Neural progenitor cell (in vitro differentiated cells): ENCODE data around the gene RNH1. TPM values are rescaled to one million over a fixed set of nuclear protein-coding genes. Genes with fewer than 3 reads are reported as not detected.

Experiments used
- DNase-seq: peaks from one replicate; pipeline ENCODE4 v3.0.0-alpha.2; 2016; ENCODE audit warnings: low spot score
- H2AFZ ChIP-seq: fragments of 200-600 bp; sonication (generic); replicated peaks from 2 replicates; pipeline ENCODE4 v1.6.1; 2016; ENCODE audit warnings: antibody characterized with exemption
- H3F3A ChIP-seq: fragments of 200-600 bp; sonication (generic); 2 replicates; pipeline ENCODE4 v1.6.1; 2016; ENCODE audit warnings: antibody characterized with exemption, low read depth
- H3K27ac ChIP-seq: fragments of 200-600 bp; sonication (generic); 2 replicates; pipeline ENCODE4 v1.5.1; 2016; ENCODE audit warnings: mild to moderate bottlenecking
- H3K27me3 ChIP-seq: fragments of 200-600 bp; sonication (generic); 2 replicates; pipeline ENCODE4 v1.6.1; 2016; ENCODE audit warnings: mild to moderate bottlenecking, moderate library complexity
- H3K36me3 ChIP-seq: fragments of 200-600 bp; sonication (generic); 2 replicates; pipeline ENCODE4 v1.5.1; 2016
- H3K4me1 ChIP-seq: fragments of 200-600 bp; sonication (generic); 2 replicates; pipeline ENCODE4 v1.6.1; 2016; ENCODE audit warnings: mixed run types
- H3K4me2 ChIP-seq: fragments of 200-600 bp; sonication (generic); 2 replicates; pipeline ENCODE4 v1.6.1; 2016
- H3K4me3 ChIP-seq: fragments of 200-600 bp; sonication (generic); 2 replicates; pipeline ENCODE4 v1.5.1; 2016
- H3K79me2 ChIP-seq: fragments of 200-600 bp; sonication (generic); 2 replicates; pipeline ENCODE4 v1.6.1; 2016; ENCODE audit warnings: low read depth
- H3K9ac ChIP-seq: fragments of 200-600 bp; sonication (generic); 2 replicates; pipeline ENCODE4 v1.6.1; 2016
- H3K9me3 ChIP-seq: fragments of 200-600 bp; sonication (generic); 2 replicates; pipeline ENCODE4 v1.5.1; 2016; ENCODE audit warnings: low read depth
- H4K20me1 ChIP-seq: fragments of 200-600 bp; sonication (generic); 2 replicates; pipeline ENCODE4 v1.6.1; 2016; ENCODE audit warnings: low read depth
- H3K27ac Mint-ChIP-seq: 3 replicates; pipeline ENCODE4 v1.8.0; 2021; ENCODE audit warnings: mixed read lengths
- H3K27me3 Mint-ChIP-seq: 2 replicates; pipeline ENCODE4 v1.8.0; 2022; ENCODE audit warnings: low read depth, mild to moderate bottlenecking, inconsistent platforms, moderate library complexity, mixed read lengths; ENCODE audit not compliant: insufficient read depth
- H3K36me3 Mint-ChIP-seq: 3 replicates; pipeline ENCODE4 v1.8.0; 2021; ENCODE audit warnings: mixed read lengths
- H3K4me1 Mint-ChIP-seq: 3 replicates; pipeline ENCODE4 v1.8.0; 2021; ENCODE audit warnings: mixed read lengths
- H3K4me3 Mint-ChIP-seq: 3 replicates; pipeline ENCODE4 v1.8.0; 2021; ENCODE audit warnings: mild to moderate bottlenecking, moderate library complexity, mixed read lengths
- H3K9me3 Mint-ChIP-seq: 3 replicates; pipeline ENCODE4 v1.8.0; 2020; ENCODE audit warnings: mixed read lengths
- EZH2 ChIP-seq: fragments of 200-600 bp; sonication (generic); IDR thresholded peaks from 2 replicates; pipeline ENCODE4 v1.6.1; 2017; ENCODE audit warnings: antibody characterized with exemption, mild to moderate bottlenecking, moderate library complexity
- EZH2phosphoT487 ChIP-seq: fragments of 200-600 bp; sonication (generic); IDR thresholded peaks from 2 replicates; pipeline ENCODE4 v1.6.1; 2017; ENCODE audit warnings: antibody characterized with exemption
- total RNA-seq: library from RNA; depleted of rRNA; stranded (reverse); fragments of >200 nt; gene quantifications from 2 replicates; pipeline ENCODE4 v1.2.3, GENCODE V29; 2015; ENCODE audit warnings: low replicate concordance
- TF ChIP-seq, protein P1 (sequence below): fragments of 200-600 bp; sonication (generic); IDR thresholded peaks from 2 replicates; pipeline ENCODE4 v1.5.1; 2017; ENCODE audit warnings: antibody characterized with exemption, mild to moderate bottlenecking

The RNH1 gene
- total RNA-seq, 1 donor from 2014 or later = 10.5 TPM

DNA sequence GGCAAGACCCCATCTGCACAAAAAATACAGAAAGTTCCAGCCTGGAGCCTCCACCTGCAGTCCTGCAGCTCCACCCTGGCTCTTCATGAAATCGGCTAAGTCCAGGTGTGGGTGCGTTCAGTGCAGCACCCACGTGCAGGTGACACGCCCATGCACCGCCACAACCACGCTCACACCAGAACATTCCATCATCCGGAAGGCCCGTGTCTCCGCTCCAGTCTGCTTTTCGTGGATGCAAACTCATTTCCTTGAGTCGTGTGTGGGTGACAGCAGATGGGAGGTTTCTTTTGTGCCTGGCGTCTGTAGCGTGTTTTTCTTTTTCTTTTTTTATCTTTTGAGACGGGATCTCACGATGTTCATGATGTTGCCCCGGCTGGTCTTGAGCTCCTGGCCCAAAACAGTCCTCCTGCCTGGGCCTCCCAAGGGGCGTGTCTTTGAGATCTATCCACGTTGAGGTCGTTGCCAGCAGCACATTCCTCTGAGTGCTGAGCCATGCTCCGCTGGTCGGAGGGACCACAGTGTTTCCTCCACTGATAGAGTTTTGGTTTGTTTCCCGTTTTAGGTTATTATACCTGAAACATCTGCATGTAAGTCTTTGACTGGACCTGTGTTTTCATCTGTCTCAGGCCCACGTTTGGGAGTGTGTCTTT lies 49.8 kb downstream of the RNH1 start:
- Histone ChIP-seq H3F3A (no peaks in the 10 kb centered on the region), H3K27me3 (no peaks in the 10 kb centered on the region), H3K9ac (no peak overlapping the region), H3K27ac (no peak overlapping the region), H4K20me1 (peaks cover 28% of the 10 kb centered on the region), H3K79me2 (peaks cover 65% of the 10 kb centered on the region), H3K36me3 (no peaks in the 10 kb centered on the region), H3K4me1 (no peaks in the 10 kb centered on the region), H2AFZ (no peak overlapping the region), H3K9me3 (no peaks in the 10 kb centered on the region), H3K4me2 (no peak overlapping the region), H3K4me3 (no peak overlapping the region)
- Mint-ChIP-seq H3K4me3 (no peak overlapping the region), H3K27ac (no peak overlapping the region), H3K4me1 (peaks cover 10% of the 10 kb centered on the region), H3K27me3 (peaks cover 3% of the 10 kb centered on the region), H3K9me3 (no peaks in the 10 kb centered on the region), H3K36me3 (peaks cover 9% of the 10 kb centered on the region)
- TF ChIP-seq EZH2 (no peak), EZH2phosphoT487 (no peak)
- TF ChIP-seq, protein P1, sequence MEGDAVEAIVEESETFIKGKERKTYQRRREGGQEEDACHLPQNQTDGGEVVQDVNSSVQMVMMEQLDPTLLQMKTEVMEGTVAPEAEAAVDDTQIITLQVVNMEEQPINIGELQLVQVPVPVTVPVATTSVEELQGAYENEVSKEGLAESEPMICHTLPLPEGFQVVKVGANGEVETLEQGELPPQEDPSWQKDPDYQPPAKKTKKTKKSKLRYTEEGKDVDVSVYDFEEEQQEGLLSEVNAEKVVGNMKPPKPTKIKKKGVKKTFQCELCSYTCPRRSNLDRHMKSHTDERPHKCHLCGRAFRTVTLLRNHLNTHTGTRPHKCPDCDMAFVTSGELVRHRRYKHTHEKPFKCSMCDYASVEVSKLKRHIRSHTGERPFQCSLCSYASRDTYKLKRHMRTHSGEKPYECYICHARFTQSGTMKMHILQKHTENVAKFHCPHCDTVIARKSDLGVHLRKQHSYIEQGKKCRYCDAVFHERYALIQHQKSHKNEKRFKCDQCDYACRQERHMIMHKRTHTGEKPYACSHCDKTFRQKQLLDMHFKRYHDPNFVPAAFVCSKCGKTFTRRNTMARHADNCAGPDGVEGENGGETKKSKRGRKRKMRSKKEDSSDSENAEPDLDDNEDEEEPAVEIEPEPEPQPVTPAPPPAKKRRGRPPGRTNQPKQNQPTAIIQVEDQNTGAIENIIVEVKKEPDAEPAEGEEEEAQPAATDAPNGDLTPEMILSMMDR = no peak
- no peak for DNase-seq

DNA sequence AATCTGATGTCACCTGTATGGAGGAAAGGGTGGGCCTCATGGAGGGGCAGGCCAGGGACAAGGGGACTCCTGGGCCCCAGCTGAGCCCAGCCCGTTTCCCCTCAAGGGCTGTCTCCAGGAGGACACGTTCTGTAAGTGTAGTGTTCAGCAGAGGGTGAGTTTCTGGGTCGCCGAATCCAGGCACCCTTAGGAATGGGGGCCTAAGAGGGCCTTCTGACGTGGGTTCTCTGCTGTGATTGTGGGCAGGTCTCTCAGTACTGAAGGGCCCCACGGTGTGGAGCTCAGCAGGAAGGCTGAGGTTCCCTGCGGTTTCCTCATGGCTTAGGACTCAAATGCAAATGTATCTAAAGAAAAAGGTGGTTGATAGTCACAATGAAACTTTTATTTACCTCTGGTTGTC lies 50.5 kb downstream of the RNH1 start:
- no peak overlapping the region for H3K27ac ChIP-seq
- TF ChIP-seq EZH2phosphoT487 (no peak), EZH2 (no peak)
- TF ChIP-seq, protein P1 = no peak
- DNase-seq = no peak
- no peak overlapping the region for H2AFZ ChIP-seq
- H3K9ac ChIP-seq = no peak overlapping the region
- peaks cover 72% of the 10 kb centered on the region for H3K79me2 ChIP-seq
- H3K4me2 ChIP-seq = no peak overlapping the region
- Mint-ChIP-seq H3K27me3 (peaks cover 3% of the 10 kb centered on the region), H3K4me1 (peaks cover 12% of the 10 kb centered on the region), H3K4me3 (no peak overlapping the region), H3K27ac (peak overlapping the region; percentile 60), H3K9me3 (no peaks in the 10 kb centered on the region), H3K36me3 (peaks cover 9% of the 10 kb centered on the region)
- H3K36me3 ChIP-seq = no peaks in the 10 kb centered on the region
- no peaks in the 10 kb centered on the region for H3K4me1 ChIP-seq
- H3K9me3 ChIP-seq = no peaks in the 10 kb centered on the region
- H3K27me3 ChIP-seq = no peaks in the 10 kb centered on the region
- no peak overlapping the region for H3K4me3 ChIP-seq
- H3F3A ChIP-seq = no peaks in the 10 kb centered on the region
- peaks cover 36% of the 10 kb centered on the region for H4K20me1 ChIP-seq

- Mint-ChIP-seq H3K4me1 (peaks cover 20% of the 10 kb centered on the region), H3K9me3 (no peaks in the 10 kb centered on the region), H3K27me3 (peaks cover 3% of the 10 kb centered on the region), H3K4me3 (no peak overlapping the region), H3K36me3 (peaks cover 13% of the 10 kb centered on the region), H3K27ac (no peak overlapping the region)
- TF ChIP-seq EZH2 (no peak), EZH2phosphoT487 (no peak)
- TF ChIP-seq, protein P1 = no peak
- DNase-seq = no peak
- Histone ChIP-seq H2AFZ (no peak overlapping the region), H3K4me1 (peaks cover 4% of the 10 kb centered on the region), H3F3A (peaks cover 3% of the 10 kb centered on the region), H3K9ac (no peak overlapping the region), H3K4me3 (no peak overlapping the region), H3K27ac (no peak overlapping the region), H3K36me3 (no peaks in the 10 kb centered on the region), H4K20me1 (peaks cover 40% of the 10 kb centered on the region), H3K9me3 (no peaks in the 10 kb centered on the region), H3K27me3 (no peaks in the 10 kb centered on the region), H3K4me2 (no peak overlapping the region), H3K79me2 (peaks cover 78% of the 10 kb centered on the region)
These were observed 51.4 kb downstream of the RNH1 start for GRCh38 chr11:455566-456147.
